ENCODE measurements around the gene FAM227B. TPM values are rescaled to one million over a fixed set of nuclear protein-coding genes. Genes with fewer than 3 reads are reported as not detected.
"Not testable (repeated sequence)": the region's sequence is repeated elsewhere in the genome, so short reads cannot be mapped to it uniquely, and the experiment has no call there.

The FAM227B gene
- total RNA-seq, 4 donors from 2014 or later: 6.1 to 24.1 (median 12.5) TPM

DNA sequence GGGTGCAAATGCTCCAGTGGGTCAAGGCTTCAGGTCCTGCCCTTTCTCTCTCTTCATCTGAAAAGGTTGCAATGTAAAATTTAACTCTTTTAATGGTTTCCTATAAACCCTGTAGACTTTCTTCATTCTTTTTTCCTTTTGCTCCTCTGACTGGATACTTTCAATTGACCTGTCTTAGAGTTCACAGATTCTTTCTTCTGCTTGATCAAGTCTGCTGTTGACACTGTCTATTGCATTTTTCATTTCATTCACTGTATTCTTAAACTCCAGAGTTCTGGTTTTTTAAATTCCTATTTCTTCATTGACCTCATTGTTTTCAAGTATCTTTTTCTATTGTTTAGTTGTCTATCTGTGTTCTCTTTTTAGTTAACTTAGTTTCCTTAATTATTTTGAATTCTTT, 82.1 kb downstream of the FAM227B start:
- Histone ChIP-seq H3K27me3 (no peaks in the 10 kb centered on the region), H3K4me1 (no peaks in the 10 kb centered on the region), H3K36me3 (no peaks in the 10 kb centered on the region), H3K27ac (no peak overlapping the region), H3K9me3 (peaks cover 0 to 29% (median 0%) of the 10 kb centered on the region in 3 donors), H3K4me3 (no peak overlapping the region)
- ATAC-seq: no peak
- TF ChIP-seq POLR2AphosphoS5 (IDR thresholded peaks at IDR 0.05): no peak
- TF ChIP-seq, protein P1, sequence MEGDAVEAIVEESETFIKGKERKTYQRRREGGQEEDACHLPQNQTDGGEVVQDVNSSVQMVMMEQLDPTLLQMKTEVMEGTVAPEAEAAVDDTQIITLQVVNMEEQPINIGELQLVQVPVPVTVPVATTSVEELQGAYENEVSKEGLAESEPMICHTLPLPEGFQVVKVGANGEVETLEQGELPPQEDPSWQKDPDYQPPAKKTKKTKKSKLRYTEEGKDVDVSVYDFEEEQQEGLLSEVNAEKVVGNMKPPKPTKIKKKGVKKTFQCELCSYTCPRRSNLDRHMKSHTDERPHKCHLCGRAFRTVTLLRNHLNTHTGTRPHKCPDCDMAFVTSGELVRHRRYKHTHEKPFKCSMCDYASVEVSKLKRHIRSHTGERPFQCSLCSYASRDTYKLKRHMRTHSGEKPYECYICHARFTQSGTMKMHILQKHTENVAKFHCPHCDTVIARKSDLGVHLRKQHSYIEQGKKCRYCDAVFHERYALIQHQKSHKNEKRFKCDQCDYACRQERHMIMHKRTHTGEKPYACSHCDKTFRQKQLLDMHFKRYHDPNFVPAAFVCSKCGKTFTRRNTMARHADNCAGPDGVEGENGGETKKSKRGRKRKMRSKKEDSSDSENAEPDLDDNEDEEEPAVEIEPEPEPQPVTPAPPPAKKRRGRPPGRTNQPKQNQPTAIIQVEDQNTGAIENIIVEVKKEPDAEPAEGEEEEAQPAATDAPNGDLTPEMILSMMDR (IDR thresholded peaks at IDR 0.05): no peak
- TF ChIP-seq EP300 (IDR thresholded peaks at IDR 0.05): no peak
- no peak for TF ChIP-seq POLR2A (IDR thresholded peaks at IDR 0.05)

- Histone ChIP-seq H3K27ac (no peak overlapping the region), H3K4me3 (no peak overlapping the region), H3K27me3 (no peaks in the 10 kb centered on the region), H3K4me1 (no peaks in the 10 kb centered on the region), H3K9me3 (peaks cover 0 to 17% (median 0%) of the 10 kb centered on the region in 3 donors), H3K36me3 (no peaks in the 10 kb centered on the region)
- no peak for ATAC-seq
- TF ChIP-seq EP300 (IDR thresholded peaks at IDR 0.05) (no peak), POLR2A (IDR thresholded peaks at IDR 0.05) (no peak), POLR2AphosphoS5 (IDR thresholded peaks at IDR 0.05) (no peak)
- TF ChIP-seq, protein P1 (IDR thresholded peaks at IDR 0.05): no peak
- 80 to 88% methylated on average over 1 of the region's 1 CpG for WGBS, 2 donors (ENCODE audit: low coverage in 1 of 2)
Observed at GRCh38 chr15:49530092-49530491, 90.5 kb downstream of the FAM227B start.

GRCh38 chr15:49528289-49528688, 92.3 kb downstream of the FAM227B start:
- Histone ChIP-seq H3K9me3 (peaks cover 0 to 7% (median 0%) of the 10 kb centered on the region in 3 donors), H3K27ac (no peak overlapping the region), H3K27me3 (no peaks in the 10 kb centered on the region), H3K4me1 (no peaks in the 10 kb centered on the region), H3K36me3 (no peaks in the 10 kb centered on the region), H3K4me3 (no peak overlapping the region)
- WGBS, 2 donors (ENCODE audit: low coverage in 1 of 2): 87% methylated on average over 4 of the region's 4 CpGs; no CpG with 5 or more reads in 1 of the 2 donors
- TF ChIP-seq POLR2AphosphoS5 (IDR thresholded peaks at IDR 0.05) (no peak), POLR2A (IDR thresholded peaks at IDR 0.05) (no peak), EP300 (IDR thresholded peaks at IDR 0.05) (no peak)
- TF ChIP-seq, protein P1 (IDR thresholded peaks at IDR 0.05): no peak
- ATAC-seq: no peak

GRCh38 chr15:49521802-49522201, 98.8 kb downstream of the FAM227B start:
- H3K9me3 ChIP-seq: peaks cover 0 to 3% (median 0%) of the 10 kb centered on the region in 3 donors
- no peak for ATAC-seq
- TF ChIP-seq POLR2A (IDR thresholded peaks at IDR 0.05) (no peak), EP300 (IDR thresholded peaks at IDR 0.05) (no peak), POLR2AphosphoS5 (IDR thresholded peaks at IDR 0.05) (no peak)
- TF ChIP-seq, protein P1 (IDR thresholded peaks at IDR 0.05): no peak
- no peaks in the 10 kb centered on the region for H3K36me3 ChIP-seq
- 80 to 89% methylated on average over 1 to 2 of the region's 3 CpGs for WGBS, 2 donors (ENCODE audit: low coverage in 1 of 2)
- H3K27ac ChIP-seq: no peak overlapping the region
- no peaks in the 10 kb centered on the region for H3K27me3 ChIP-seq
- no peaks in the 10 kb centered on the region for H3K4me1 ChIP-seq
- H3K4me3 ChIP-seq: no peak overlapping the region

DNA sequence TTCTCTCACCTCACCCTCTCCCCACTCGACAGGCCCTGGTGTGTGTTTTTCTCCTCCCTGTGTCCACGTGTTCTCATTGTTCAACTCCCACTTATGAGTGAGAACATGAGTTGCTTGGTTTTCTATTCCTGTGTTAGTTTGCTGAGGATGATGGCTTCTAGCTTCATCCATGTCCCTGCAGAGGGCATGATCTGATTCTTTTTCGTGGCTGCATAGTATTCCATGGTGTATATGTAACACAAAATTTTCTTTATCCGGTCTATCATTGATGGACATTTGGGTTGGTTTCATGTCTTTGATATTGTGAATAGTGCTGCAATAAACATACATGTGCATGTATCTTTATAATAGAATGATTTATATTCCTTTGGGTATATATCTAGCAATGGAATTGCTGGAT, 107.9 kb downstream of the FAM227B start:
- WGBS, 2 donors (ENCODE audit: low coverage in 1 of 2): 93 to 94% methylated on average over 3 to 4 of the region's 4 CpGs
- not testable (repeated sequence) for H3K27ac ChIP-seq, ATAC-seq, H3K27me3 ChIP-seq, H3K9me3 ChIP-seq, H3K4me3 ChIP-seq, H3K4me1 ChIP-seq, H3K36me3 ChIP-seq
